GM19438 (cell line): ENCODE measurements around the gene USH1G.
A peak's percentile ranks its signal among the peaks of the same experiment; 100 is the strongest.
"Not testable (repeated sequence)": the region's sequence is repeated elsewhere in the genome, so short reads cannot be mapped to it uniquely, and the experiment has no call there.

Source experiments
- ATAC-seq: cut with Tn5 transposase; IDR thresholded peaks from one replicate; pipeline ENCODE4 v1.9.1; 2021; ENCODE audit warnings: low read depth; ENCODE audit not compliant: unreplicated experiment

Gene USH1G

DNA sequence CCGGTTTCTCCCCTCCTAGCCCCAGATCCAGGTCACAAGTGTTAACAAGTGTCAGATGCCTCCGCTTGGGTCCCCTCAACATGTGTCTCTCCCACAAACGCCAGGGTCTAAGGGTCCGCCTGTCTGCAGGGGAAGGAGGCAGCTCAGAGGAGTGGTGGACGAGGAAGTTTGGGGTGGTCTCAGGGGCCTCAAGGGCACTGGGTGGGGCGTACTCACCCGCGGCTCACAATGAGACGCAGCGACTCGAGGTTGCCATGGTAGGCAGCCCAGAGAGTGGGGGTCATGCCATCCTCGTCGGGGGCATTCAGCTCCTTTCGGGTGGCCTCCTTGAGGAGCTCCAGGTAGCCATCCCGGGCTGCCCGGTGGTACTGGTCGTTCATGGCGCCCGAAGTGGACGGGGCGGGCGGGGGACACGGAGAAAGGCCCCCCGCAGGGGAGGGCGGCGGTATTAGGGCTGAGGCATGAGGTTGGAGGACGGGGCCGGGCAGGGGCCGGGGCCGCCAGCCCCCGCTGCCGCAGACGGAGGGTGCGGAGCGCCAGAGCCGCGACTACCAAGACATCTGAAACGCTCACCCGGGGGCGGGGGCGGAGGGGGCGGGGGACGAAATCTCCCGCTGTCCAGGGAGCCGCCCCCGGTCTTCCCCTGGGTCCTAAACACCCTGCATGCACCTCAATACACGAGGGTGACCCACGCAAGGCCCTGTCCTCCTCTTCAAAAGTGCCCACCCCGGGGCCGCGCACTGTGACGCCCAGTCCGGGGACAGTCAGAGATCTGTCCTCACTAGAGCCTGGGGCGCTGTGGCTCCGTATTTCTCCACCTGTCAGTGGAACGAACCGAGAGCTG is at the start of gene USH1G:
Gene USH1G, minus strand, starts transcription at position 562 of the 844 bp plus-strand sequence. Its CDS starts 182 bp downstream, at position 380.
- ATAC-seq, result no peak

GRCh38 chr17:74972107-74972972 is 49.3 kb upstream of the USH1G start, which contains the start of gene HID1:
Gene HID1, minus strand, starts transcription at chr17:74972759. Its CDS starts 103 bp downstream, at chr17:74972656.
- peak; percentile 63 for ATAC-seq

DNA sequence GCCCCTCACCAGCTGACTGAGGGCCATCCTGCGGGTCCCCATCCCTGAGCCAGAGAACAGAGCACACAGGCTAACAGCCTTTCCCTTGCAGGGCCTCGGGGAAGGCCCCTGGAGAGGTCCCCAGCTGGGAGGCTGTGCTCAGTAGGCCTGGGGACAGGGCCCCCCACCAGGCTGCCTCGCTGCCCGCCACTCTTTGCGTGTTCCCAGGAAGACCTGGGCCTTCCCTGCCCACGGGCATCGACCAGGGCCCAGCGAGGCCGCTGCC is 48.7 kb upstream of the USH1G start:
- no peak for ATAC-seq

DNA sequence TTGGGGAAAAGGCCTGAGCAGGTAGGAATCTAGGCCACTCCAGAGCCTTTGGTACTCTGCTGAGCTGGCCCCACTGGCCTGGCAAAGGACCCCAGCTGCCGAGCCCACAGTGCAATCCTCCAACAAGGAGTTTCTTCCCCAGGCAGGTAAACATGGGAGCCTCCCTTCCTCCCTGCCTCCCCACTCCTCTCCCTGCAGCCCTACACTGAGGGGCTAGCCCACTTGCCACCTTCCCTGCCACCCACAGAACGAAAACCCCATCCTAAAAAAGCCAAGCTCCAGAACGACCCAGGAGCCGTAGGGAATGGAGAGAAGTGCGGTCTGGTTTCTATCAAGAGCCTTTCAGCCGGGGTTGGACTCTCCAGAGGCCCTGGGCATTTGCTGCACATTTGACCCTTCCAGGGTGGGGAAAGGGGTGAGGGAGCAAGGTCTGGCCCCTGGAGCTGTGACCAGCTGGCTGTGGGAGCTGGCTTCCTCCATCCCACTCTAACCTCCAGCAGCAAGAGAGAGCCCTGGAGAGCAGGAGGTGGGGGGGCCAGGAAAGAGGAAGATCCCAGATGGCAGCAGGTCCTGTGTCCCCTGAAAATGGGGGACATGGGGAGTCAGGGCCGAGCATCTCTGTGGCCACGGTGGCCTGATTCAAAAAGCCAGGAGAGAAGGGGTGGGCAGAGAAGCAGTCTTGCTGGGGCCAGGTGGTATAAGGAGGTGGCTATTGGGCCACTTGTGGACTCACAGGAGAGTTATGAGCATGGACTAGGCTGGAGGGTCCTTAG is 48.2 kb upstream of the USH1G start:
- ATAC-seq, result no peak

DNA sequence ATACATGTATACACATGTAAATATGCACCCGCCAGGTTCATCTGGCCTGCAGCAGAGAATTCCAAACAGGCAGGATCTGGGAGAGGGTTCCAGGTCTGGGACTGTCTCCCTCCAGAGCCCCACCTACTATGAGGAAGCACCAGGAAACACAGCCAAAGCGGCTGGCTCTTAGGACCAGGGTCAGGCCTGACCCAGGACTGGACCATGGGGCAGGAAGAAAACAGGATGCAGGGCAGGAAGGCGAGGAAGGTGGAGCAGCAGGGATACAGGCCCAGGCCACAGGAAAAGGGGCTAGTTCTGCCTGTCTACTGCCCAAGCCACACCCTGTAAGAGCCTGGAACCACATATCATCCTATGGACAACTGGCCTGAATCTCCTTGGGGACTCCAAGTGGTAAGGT is 47.3 kb upstream of the USH1G start:
- ATAC-seq, result no peak

DNA sequence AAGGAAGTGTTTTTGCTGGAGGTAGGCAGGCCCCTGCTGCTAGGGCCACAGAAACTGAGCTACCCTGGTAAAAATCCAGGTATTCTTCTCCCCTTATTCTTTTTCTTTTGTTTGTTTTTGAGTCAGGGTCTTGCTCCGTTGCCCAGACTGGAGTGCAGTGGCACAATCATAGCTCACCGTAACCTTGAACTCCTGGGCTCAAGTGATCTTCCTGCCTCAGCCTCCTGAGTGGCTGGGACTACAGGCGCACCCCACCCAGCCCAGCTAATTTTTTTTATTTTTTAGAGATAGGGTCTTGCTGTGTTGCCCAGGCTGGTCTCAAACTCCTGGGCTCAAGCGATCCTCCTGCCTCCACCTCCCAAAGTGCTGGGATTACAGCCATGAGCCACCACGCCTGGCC is 46.4 kb upstream of the USH1G start:
- not testable (repeated sequence) for ATAC-seq

DNA sequence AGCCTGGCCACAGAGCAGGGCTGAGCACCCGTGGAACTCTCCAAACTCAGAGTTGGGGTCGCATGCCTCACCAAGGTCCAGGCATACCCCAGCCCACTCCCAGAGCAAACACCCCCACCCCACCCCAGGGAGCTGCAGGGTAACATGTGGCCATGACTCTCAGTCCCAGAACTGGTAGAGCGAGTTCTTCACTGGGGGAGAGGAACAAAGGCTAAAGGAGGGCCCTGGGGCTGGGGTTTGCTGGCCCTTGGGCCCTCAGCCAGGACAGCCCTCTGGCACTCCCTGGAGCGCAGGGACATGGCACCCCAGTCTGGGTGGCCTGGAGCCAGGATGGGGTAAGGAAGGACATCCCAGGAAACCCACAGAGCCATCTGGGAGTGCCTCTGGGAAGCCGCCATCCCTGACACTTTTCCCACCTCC is 45.3 kb upstream of the USH1G start:
- no peak for ATAC-seq

DNA sequence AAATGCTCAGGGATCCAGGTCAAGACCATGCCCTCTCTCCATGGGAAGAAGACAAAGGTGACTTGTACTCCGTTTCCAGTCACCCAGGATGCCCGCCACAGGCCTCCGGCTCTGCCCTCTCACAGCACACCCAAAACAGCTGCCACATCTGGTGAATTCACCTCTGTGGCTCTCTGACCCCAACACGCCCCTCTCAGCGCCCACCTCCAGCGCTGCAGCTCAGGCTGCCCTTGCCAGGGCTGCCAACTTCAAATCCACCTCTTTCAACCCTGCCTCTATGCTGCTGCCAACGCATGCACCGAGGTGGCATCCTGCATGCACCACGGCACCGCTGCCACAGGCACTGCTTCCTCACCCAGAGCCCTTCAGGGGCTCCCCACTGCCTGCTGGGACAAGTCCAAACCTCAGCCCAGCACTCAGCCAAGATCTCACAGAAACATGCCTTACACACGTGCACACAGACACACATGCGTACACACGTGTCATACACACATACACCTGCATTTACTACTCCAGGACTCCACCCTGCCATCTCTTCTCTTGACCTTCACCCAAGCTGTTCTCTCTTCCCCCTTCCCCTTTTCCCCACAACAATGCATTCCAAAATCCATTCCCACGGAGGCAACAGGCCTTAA is 42.0 kb upstream of the USH1G start:
- ATAC-seq, result no peak

- ATAC-seq, result no peak
These were observed 41.2 kb upstream of the USH1G start for GRCh38 chr17:74964246-74964761.

- ATAC-seq, result no peak
These were observed 40.6 kb upstream of the USH1G start for GRCh38 chr17:74963656-74964055.

DNA sequence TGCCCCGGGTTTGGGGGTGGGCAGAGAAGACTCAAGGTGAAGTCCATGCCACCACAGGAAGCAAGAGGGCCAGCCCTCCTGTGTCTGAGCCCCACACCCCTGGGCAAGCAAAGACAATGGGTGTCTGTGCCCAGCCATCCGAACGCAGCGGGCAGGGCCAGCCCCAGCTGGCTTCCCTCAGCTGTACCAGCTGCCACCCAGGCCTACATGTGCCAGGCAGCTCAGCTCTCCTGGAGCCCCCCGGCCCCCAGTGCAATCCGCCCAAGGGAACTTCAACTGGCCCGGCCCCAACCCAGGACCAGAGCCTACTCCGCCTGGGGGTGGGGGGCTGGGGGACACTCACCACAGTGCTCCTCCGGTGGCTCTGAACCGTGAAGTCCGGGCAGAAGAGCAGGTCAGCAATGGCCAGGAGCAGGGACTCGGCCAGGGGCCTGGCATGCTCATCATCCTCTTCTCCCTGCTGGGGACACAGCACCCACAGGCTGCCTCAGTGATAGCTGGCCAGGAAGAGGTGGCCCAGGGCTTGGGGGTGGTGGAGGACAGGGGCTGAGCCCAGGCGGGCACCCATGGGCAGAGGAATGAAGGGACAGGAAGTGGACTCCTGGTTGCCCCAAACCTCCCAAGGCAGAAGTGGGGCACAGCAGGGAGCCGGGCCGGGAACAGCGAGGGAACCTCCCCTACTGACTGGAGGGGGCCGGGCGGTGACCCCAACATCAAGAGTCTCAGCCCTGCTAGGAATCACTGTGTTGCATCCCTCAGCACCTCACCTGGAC is 39.8 kb upstream of the USH1G start:
- no peak for ATAC-seq

DNA sequence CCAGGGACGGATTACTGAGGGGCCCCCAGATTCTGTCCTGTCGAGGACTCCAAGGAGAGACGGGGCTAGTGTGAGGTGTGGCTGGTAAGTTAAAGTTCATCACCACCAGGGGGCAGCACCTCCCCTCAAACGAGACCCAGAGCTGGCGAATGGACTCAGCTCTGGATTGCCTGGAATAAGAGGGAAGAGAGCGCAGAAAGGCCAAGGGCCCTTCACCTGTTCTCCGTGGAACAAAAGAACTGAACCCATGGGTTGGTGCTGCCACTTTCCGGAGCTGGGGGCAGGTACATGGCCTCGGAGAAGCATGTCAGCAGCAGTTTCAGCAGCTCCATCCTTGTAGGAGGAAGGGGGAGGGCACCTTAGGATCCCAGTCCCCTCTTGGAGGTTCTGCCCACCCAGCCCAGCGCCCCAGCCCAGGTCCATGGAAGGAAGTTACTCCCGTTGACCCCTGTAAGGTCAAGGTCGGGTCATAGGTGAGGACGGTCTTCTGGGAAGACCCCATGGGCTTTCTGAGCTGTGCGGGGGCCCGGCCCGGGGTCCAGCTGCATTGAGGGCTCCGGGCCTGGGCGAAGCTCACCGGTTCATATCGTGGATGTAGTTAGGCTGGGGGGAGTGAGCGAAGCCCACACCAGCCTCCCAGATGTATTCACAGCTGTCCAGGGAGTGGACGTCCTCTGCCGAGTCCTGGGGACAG is 38.7 kb upstream of the USH1G start:
- no peak for ATAC-seq

DNA sequence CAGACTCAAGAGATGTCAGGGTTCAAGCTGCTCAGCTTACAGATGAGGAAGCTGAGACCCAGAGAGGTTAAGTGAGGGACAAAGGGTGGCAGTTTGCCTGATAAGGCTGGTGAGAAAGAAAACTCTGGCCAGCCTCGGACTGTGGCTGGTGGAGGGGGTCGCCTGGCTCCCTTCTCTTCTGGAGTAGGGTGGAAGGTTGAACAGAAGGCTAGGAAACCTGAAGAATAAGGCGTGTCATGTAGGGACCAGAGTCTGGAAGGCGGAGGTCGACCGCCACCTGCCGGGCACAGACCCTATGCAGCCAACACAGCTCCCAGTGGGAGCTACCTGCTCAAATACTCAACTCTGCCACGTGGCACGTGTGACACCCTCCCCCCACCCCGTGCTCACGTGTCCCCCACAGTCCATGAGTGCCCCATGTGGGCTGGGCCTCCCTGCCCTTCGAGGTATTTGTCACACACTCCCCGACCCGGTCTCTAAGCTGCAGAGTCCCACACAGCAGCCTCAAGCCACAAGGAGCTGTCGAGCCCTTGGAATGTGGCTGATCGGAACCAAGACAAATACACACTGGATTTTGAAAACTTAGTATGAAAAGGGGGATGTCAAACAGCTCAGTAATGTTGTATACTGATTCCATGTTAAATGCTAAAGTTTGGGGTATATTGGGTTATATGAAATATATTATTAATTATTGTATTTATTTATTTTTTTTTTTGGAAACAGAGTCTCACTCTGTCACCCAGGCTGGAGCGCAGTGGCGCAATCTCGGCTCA is 37.7 kb upstream of the USH1G start:
- no peak for ATAC-seq

GRCh38 chr17:74959826-74960515 is 36.9 kb upstream of the USH1G start:
- no peak for ATAC-seq

DNA sequence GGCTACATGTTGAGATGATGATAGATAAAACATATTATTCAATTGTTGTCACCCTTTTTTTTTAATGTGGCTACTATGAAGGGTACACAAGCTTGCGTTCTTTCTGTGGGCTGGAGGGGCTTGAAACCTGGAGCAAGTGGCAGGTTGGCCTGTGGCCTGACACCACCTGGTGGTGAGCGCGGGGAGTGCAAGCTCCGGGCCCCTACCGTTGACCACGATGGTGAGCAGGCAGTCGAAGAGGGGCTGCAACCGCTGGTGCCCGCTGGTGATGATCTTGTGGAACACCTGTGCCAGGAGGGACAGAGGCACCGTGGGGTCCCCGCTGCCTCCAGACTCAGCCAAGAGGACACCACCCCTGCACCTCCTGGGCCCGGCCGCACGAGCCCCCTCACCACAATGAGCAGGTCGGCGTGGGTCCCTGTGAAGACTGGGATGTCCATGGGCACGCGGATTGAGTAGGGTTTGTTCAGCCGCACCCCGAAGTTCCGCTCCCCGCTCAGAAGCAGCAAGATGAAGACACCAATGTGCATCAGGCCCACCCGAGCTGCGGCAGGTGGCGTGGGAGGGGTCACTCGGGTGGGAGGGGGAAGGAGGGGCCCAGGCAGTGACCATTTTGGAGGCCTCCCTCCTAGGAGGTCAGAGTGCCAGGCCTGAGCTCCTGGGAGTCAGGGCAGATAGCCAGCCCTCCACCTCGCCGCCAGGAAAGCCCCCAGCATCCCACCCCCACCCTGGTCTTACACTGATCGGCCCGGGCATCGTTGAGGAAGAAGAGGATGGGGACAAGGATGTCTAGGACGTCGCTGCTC is 35.1 kb upstream of the USH1G start:
- no peak for ATAC-seq

- no peak for ATAC-seq
These were observed 33.0 kb upstream of the USH1G start for GRCh38 chr17:74956093-74956492.
